HepG2 (cell line): ENCODE data around the gene VAC14. TPM values are rescaled to one million over a fixed set of nuclear protein-coding genes. Genes with fewer than 3 reads are reported as not detected.
A peak's percentile ranks its signal among the peaks of the same experiment; 100 is the strongest.

Experiments
- HIC2 ChIP-seq: sonication (generic); formaldehyde crosslinking; IDR thresholded peaks from 2 replicates; pipeline ENCODE4 v1.9.0; 2022; ENCODE audit warnings: low read depth, missing genetic modification reagents
- HNRNPLL ChIP-seq: fragments of 200-400 bp; formaldehyde crosslinking; IDR thresholded peaks from 2 replicates; pipeline ENCODE4 v1.6.1; 2017; ENCODE audit warnings: mild to moderate bottlenecking, low read depth, low read length; ENCODE audit not compliant: poor library complexity, severe bottlenecking
- MAFF ChIP-seq: IDR thresholded peaks from 2 replicates; pipeline ENCODE4 v1.6.1; 2011; ENCODE audit warnings: low read depth, low read length, improper control_type of control experiment
- MED1 ChIP-seq: sonication (generic); formaldehyde crosslinking; IDR thresholded peaks from 2 replicates; pipeline ENCODE4 v1.4.0; 2020; ENCODE audit warnings: missing genetic modification reagents
- MZF1 ChIP-seq: sonication (generic); formaldehyde crosslinking; IDR thresholded peaks from 2 replicates; pipeline ENCODE4 v1.8.1; 2023; ENCODE audit warnings: mild to moderate bottlenecking, missing genetic modification reagents, borderline replicate concordance
- NFAT5 ChIP-seq: sonication (generic); formaldehyde crosslinking; IDR thresholded peaks from 2 replicates; pipeline ENCODE4 v1.4.0; 2020; ENCODE audit warnings: missing genetic modification reagents
- PITX1 ChIP-seq: sonication (generic); formaldehyde crosslinking; IDR thresholded peaks from 2 replicates; pipeline ENCODE4 v1.5.1; 2020; ENCODE audit warnings: mild to moderate bottlenecking, missing genetic modification reagents
- PRDM4 ChIP-seq: sonication (generic); formaldehyde crosslinking; IDR thresholded peaks from 2 replicates; pipeline ENCODE4 v1.9.0; 2021; ENCODE audit warnings: missing genetic modification reagents, borderline replicate concordance
- ZNF343 ChIP-seq: sonication (generic); formaldehyde crosslinking; IDR thresholded peaks from 2 replicates; pipeline ENCODE4 v1.4.0; 2020; ENCODE audit warnings: mild to moderate bottlenecking, missing genetic modification reagents
- ZNF432 ChIP-seq: sonication (generic); formaldehyde crosslinking; IDR thresholded peaks from 2 replicates; pipeline ENCODE4 v1.5.0; 2020; ENCODE audit warnings: missing genetic modification reagents, mild to moderate bottlenecking, borderline replicate concordance
- polyA plus RNA-seq, 8 experiments: library from polyadenylated mRNA; depleted of rRNA in 3 of 8; stranded (reverse) in 7 of 8; unstranded in 1 of 8; fragments of >200 nt; fragmentation: Illumina TruSeq in 4 of 8; extraction: Trizol in 4 of 8; gene quantifications; 2 replicates each; pipeline versions ENCODE4 v1.2.1 to v1.2.3, GENCODE V29; 2011 to 2016; ENCODE audit warnings: low read depth in 4 of 8, missing spikeins in 1 of 8, mixed read lengths in 1 of 8; ENCODE audit not compliant: insufficient read depth in 1 of 8
- total RNA-seq, 5 experiments: library from RNA; depleted of rRNA; stranded (reverse); fragments of >200 nt; fragmentation: Illumina TruSeq; extraction: Trizol; gene quantifications; 2 replicates each; pipeline ENCODE4 v1.2.3, GENCODE V29; 2016; ENCODE audit warnings: low read depth in 1 of 5

Gene VAC14
- total and polyA plus RNA-seq, 2 of the 13 experiments (the other 11 are each of a cell fraction or from before 2014, with no cell fraction given), result 23.5 to 24.6 TPM

GRCh38 chr16:70715860-70716357 is 85.0 kb downstream of the VAC14 start (continued):
- TF ChIP-seq NFAT5 (CRISPR knock-in tag), result no peak
- no peak for TF ChIP-seq ZNF432 (CRISPR knock-in tag)
- no peak for TF ChIP-seq MED1 (CRISPR knock-in tag)
- TF ChIP-seq MZF1, result no peak
- no peak for TF ChIP-seq ZNF343
- peak; percentile 31; the same call in 1 of the 2 replicates for TF ChIP-seq MAFF
- peak; percentile 78 for TF ChIP-seq HIC2 (CRISPR knock-in tag)
- no peak for TF ChIP-seq PITX1 (CRISPR knock-in tag)
- no peak for TF ChIP-seq PRDM4 (CRISPR knock-in tag)
- no peak for TF ChIP-seq HNRNPLL
